GM12892 (cell line): ENCODE results near the gene PPP1R15B.

Source experiments
- DNase-seq: peaks from one replicate; pipeline ENCODE4 v3.0.0; 2011; ENCODE audit not compliant: insufficient read length
- FAIRE-seq: peaks from 2 replicates; lab custom pipeline; 2011; peaks lifted over from hg19 to GRCh38; lab: Jason Lieb, UNC
- POLR2A ChIP-seq: IDR thresholded peaks from 2 replicates; pipeline ENCODE4 v1.6.1; 2011; ENCODE audit warnings: low read depth, low read length, control low read depth
- POLR2AphosphoS5 ChIP-seq: IDR thresholded peaks from 2 replicates; pipeline ENCODE4 v1.6.1; 2011; ENCODE audit warnings: low read depth, low read length, control low read depth
- TAF1 ChIP-seq: IDR thresholded peaks from 2 replicates; pipeline ENCODE4 v1.6.1; 2011; ENCODE audit warnings: low read depth, mild to moderate bottlenecking, control low read depth, low read length, borderline replicate concordance

Gene PPP1R15B

GRCh38 chr1:204402391-204402790 lies 9.2 kb downstream of the PPP1R15B start:
- no peak for TF ChIP-seq POLR2A
- no peak for TF ChIP-seq POLR2AphosphoS5
- no peak for TF ChIP-seq TAF1
- FAIRE-seq = no peak
- no peak for DNase-seq

DNA sequence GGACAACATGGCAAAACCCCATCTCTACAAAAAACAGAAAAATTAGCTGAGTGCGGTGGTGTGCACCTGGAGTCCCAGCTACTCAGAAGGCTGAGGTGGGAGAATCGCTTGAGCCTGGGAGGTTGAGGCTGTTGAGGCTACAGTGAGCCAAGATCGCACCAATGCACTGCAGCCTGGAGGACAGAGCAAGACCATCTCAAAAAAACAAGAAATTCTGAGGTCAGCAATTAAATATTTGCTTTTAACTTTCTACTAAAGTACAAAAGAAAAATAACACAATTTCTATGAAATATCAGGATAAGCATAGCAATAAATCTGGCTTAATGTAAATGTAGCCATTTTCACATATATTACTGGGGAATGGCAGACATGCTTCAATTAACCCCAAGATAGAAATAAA lies 9.9 kb downstream of the PPP1R15B start:
- FAIRE-seq (no peak), DNase-seq (no peak)
- TF ChIP-seq TAF1 = no peak
- TF ChIP-seq POLR2A = no peak
- TF ChIP-seq POLR2AphosphoS5 = no peak

GRCh38 chr1:204400882-204401510 lies 10.6 kb downstream of the PPP1R15B start:
- DNase-seq = no peak
- no peak for FAIRE-seq
- no peak for TF ChIP-seq TAF1
- TF ChIP-seq POLR2AphosphoS5 = peak; percentile 35; the same call in 1 of the 2 replicates

- FAIRE-seq (peak; percentile 72), DNase-seq (peak; percentile 52)
- TF ChIP-seq POLR2AphosphoS5 (no peak), POLR2A (no peak), TAF1 (no peak)
Observed at GRCh38 chr1:204398197-204399125, 13.2 kb downstream of the PPP1R15B start.

- DNase-seq (no peak), FAIRE-seq (no peak)
- TF ChIP-seq TAF1 (no peak), POLR2AphosphoS5 (no peak), POLR2A (no peak)
Observed at GRCh38 chr1:204396015-204396583, 15.5 kb downstream of the PPP1R15B start.

DNA sequence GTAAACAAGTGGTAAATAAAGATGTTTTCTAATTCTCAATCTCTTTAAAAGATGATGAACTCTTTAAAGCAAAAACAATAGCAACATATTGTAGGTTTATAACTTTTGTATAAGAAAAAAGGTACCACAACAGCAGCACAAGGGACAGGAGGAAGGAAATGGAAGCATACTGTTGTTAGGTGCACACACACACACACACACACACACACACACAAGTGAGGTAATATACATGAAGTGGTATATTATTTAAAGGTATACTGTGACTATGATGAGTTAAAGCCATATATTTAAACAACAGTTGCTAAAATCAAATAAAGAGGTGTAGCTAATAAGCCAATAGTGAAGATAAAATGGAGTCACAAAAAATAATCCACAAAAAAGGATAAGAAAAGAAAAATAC lies 20.0 kb downstream of the PPP1R15B start:
- TF ChIP-seq TAF1 (no peak), POLR2AphosphoS5 (no peak), POLR2A (no peak)
- no peak for DNase-seq
- FAIRE-seq = no peak

DNA sequence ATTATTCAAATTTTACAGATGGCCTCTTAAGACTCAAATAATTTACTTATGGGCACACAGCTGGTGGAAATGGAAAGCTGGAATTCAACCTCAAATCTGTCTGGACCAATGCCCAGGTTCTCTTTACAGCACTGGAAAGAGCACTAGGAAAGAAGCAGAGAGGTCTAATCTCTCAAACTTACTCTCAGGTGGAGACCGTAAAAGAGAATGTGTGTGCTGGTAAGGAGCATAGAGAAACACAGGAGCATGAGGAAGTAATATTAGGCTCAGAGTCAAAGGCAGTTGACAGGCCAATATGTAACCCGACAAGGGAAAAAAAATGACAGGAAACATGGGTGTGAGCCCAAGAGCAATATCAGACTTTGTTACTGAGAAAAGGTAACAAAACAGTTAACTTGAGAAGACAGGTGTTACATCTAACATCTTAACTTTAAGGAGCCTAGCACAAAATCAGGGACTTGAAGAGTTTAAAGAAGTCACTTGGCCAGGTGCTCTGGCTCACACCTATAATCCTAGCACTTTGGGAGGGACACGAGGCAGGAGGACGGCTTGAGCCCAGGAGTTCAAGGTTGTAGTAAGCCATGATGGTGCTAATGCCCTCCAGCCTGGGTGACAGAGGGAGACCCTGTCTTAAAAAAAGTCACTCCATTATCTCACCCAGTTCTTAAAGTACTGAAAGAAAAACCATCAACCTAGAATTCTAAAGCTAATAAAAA lies 20.7 kb downstream of the PPP1R15B start:
- no peak for TF ChIP-seq POLR2A
- no peak for TF ChIP-seq TAF1
- no peak for TF ChIP-seq POLR2AphosphoS5
- FAIRE-seq = no peak

DNA sequence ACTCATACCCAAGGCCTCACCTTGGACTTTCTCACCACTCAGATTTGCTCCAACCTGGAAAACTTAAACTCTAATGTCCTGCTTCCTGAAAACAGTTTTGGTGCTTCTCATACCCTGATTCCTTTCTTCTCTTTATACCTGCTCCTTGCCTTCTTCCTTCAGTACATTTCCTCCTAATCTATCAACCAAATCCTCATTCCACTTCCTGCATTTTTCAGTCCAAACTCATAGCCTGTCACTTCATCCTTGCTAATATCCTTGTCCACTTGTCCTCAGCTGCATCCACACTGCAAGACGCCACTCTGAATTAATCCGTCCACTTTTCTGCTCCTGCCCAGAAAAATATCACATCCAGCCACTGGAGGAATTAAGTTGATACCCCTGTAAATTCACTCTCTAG lies 25.9 kb downstream of the PPP1R15B start:
- FAIRE-seq = no peak
- no peak for DNase-seq
- TF ChIP-seq TAF1 (no peak), POLR2A (no peak), POLR2AphosphoS5 (no peak)

More for the DNA sequence above, 20.7 kb downstream of the PPP1R15B start:
- no peak for DNase-seq

GRCh38 chr1:204384636-204385352 lies 26.8 kb downstream of the PPP1R15B start:
- DNase-seq (no peak), FAIRE-seq (no peak)
- no peak for TF ChIP-seq TAF1
- no peak for TF ChIP-seq POLR2A
- no peak for TF ChIP-seq POLR2AphosphoS5

- TF ChIP-seq POLR2A (no peak), TAF1 (no peak), POLR2AphosphoS5 (no peak)
- FAIRE-seq (no peak), DNase-seq (no peak)
Observed at GRCh38 chr1:204383163-204383904, 28.3 kb downstream of the PPP1R15B start.
